ENCODE results near the gene IL2RA.
"Not testable (repeated sequence)": the region's sequence is repeated elsewhere in the genome, so short reads cannot be mapped to it uniquely, and the experiment has no call there.

IL2RA gene

GRCh38 chr10:6062101-6062771 is at the start of gene IL2RA:
IL2RA (minus strand) TSS chr10:6062367; CDS start chr10:6062151, 216 bp downstream.
- no peak for DNase-seq

GRCh38 chr10:6110136-6110535 is 48.0 kb upstream of the IL2RA start:
- no peak for DNase-seq

GRCh38 chr10:6109444-6109775 is 47.2 kb upstream of the IL2RA start:
- DNase-seq: no peak

- peak; percentile 28 for DNase-seq
Measured at GRCh38 chr10:6108631-6109443, 46.7 kb upstream of the IL2RA start.

- DNase-seq: no peak
Measured at GRCh38 chr10:6108072-6108471, 45.9 kb upstream of the IL2RA start.

GRCh38 chr10:6107616-6108015 is 45.4 kb upstream of the IL2RA start:
- DNase-seq: not testable (repeated sequence)

GRCh38 chr10:6103591-6103990 is 41.4 kb upstream of the IL2RA start:
- DNase-seq: no peak

GRCh38 chr10:6102128-6102527 is 40.0 kb upstream of the IL2RA start:
- DNase-seq: no peak

GRCh38 chr10:6101181-6101580 is 39.0 kb upstream of the IL2RA start:
- DNase-seq: no peak

GRCh38 chr10:6100370-6100769 is 38.2 kb upstream of the IL2RA start:
- DNase-seq: no peak

- DNase-seq: no peak
Measured at GRCh38 chr10:6098156-6098555, 36.0 kb upstream of the IL2RA start.

GRCh38 chr10:6097063-6097462 is 34.9 kb upstream of the IL2RA start:
- no peak for DNase-seq

GRCh38 chr10:6095810-6096570 is 33.8 kb upstream of the IL2RA start:
- peak; percentile 4 for DNase-seq

GRCh38 chr10:6092731-6093130 is 30.6 kb upstream of the IL2RA start:
- no peak for DNase-seq

- no peak for DNase-seq
Measured at GRCh38 chr10:6091630-6092029, 29.5 kb upstream of the IL2RA start.

GRCh38 chr10:6089334-6090219 is 27.4 kb upstream of the IL2RA start:
- peak; percentile 18 for DNase-seq

- DNase-seq: peak; percentile 93
Measured at GRCh38 chr10:6088721-6089333, 26.7 kb upstream of the IL2RA start, which contains the start of gene RBM17. RBM17 (plus strand) TSS chr10:6089034; CDS start chr10:6097066, 8,032 bp downstream.

- DNase-seq: peak; percentile 93
Measured at GRCh38 chr10:6086375-6087233, 24.4 kb upstream of the IL2RA start.

- no peak for DNase-seq
Measured at GRCh38 chr10:6083523-6084475, 21.6 kb upstream of the IL2RA start.

Data from NCI-H69 (cell line).